ENCODE measurements around the gene RPL29. TPM values are rescaled to one million over a fixed set of nuclear protein-coding genes. Genes with fewer than 3 reads are reported as not detected.
A peak's percentile ranks its signal among the peaks of the same experiment; 100 is the strongest.

Gene RPL29
- total and polyA plus RNA-seq, 2 of the 13 experiments (the other 11 are each of a cell fraction or from before 2014, with no cell fraction given): 1,348 to 2,263 TPM

DNA sequence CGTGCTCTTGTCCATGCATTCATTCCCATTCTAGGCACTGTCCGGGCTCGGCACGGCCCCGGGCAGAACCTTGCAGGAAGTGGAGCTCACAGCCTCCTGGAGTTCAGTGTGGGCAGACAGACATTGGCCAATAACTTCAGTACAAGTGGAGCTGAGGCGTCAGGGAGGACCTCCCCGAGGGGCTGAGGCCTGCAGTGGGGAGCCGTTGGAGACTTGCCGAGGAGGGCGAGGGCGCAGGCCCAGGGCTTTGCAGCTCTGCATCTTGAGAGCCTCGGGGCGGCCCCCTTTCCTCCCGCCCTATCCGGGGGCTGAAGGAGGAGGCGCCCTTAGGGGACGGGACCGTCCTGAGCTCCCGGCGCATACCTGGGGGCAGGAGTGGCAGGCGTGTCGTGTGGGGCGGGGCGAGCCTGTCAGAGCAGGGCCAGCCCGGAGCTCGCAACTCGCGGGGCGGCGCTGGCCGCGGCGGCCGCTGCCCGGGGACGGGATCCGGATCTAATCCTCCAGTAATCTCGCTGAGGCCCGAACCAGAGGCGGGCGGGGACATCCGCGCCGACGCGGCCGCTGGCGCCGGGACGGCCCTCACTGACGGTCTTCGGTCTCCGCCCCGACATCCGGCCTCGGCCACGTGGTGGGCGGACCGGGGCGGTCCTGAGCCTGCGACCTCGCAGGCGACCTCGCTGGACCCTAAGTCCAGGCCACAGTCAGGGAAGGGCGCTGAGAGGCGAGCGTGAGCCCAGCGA, 12.7 kb downstream of the RPL29 start, which contains the start of gene ACY1 (continued):
- TF ChIP-seq ZNF18 (CRISPR knock-in tag; IDR thresholded peaks at IDR 0.05; ENCODE audit: insufficient replicate concordance): peak; percentile 15
- no peak; the same call in 1 of the 2 replicates for TF ChIP-seq AKAP8 (CRISPR knock-in tag; IDR thresholded peaks at IDR 0.05)
- peak; percentile 92 for TF ChIP-seq MLX (CRISPR knock-in tag; IDR thresholded peaks at IDR 0.05)
- TF ChIP-seq, protein P1, sequence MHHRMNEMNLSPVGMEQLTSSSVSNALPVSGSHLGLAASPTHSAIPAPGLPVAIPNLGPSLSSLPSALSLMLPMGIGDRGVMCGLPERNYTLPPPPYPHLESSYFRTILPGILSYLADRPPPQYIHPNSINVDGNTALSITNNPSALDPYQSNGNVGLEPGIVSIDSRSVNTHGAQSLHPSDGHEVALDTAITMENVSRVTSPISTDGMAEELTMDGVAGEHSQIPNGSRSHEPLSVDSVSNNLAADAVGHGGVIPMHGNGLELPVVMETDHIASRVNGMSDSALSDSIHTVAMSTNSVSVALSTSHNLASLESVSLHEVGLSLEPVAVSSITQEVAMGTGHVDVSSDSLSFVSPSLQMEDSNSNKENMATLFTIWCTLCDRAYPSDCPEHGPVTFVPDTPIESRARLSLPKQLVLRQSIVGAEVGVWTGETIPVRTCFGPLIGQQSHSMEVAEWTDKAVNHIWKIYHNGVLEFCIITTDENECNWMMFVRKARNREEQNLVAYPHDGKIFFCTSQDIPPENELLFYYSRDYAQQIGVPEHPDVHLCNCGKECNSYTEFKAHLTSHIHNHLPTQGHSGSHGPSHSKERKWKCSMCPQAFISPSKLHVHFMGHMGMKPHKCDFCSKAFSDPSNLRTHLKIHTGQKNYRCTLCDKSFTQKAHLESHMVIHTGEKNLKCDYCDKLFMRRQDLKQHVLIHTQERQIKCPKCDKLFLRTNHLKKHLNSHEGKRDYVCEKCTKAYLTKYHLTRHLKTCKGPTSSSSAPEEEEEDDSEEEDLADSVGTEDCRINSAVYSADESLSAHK (CRISPR knock-in tag; IDR thresholded peaks at IDR 0.05; ENCODE audit: borderline replicate concordance): no peak
- 0 out of 2 replicates have a peak, but pooled peaks have one; percentile 31 for TF ChIP-seq KLF11 (CRISPR knock-in tag; IDR thresholded peaks at IDR 0.05)
- TF ChIP-seq CSRNP1 (CRISPR knock-in tag; IDR thresholded peaks at IDR 0.05): peak; percentile 91; the same call in 1 of the 2 replicates
- peak; percentile 17; the same call in 1 of the 2 replicates for TF ChIP-seq ZNF724P (CRISPR knock-in tag; IDR thresholded peaks at IDR 0.05; ENCODE audit: borderline replicate concordance)
- TF ChIP-seq MEIS1 (CRISPR knock-in tag; IDR thresholded peaks at IDR 0.05; ENCODE audit: borderline replicate concordance): peak; percentile 93
- TF ChIP-seq ATF7 (IDR thresholded peaks at IDR 0.05): no peak
- TF ChIP-seq ATF7 (CRISPR knock-in tag; IDR thresholded peaks at IDR 0.05): no peak; the same call in 1 of the 2 replicates
- TF ChIP-seq ZFP41 (CRISPR knock-in tag; IDR thresholded peaks at IDR 0.05; ENCODE audit: borderline replicate concordance): 0 out of 2 replicates have a peak, but pooled peaks have one; percentile 76
- peak; percentile 38; the same call in 1 of the 2 replicates for TF ChIP-seq ZNF891 (CRISPR knock-in tag; IDR thresholded peaks at IDR 0.05)
- peak; percentile 88 for TF ChIP-seq RXRB (CRISPR knock-in tag; IDR thresholded peaks at IDR 0.05; ENCODE audit: borderline replicate concordance)
- peak; percentile 59; the same call in 1 of the 2 replicates for TF ChIP-seq ZNF878 (CRISPR knock-in tag; IDR thresholded peaks at IDR 0.05)
- peak; percentile 86; the same call in 1 of the 2 replicates for TF ChIP-seq ZNF713 (CRISPR knock-in tag; IDR thresholded peaks at IDR 0.05)
- TF ChIP-seq ZNF234 (CRISPR knock-in tag; conservative IDR thresholded peaks at IDR 0.05): no peak
- TF ChIP-seq, protein P2, sequence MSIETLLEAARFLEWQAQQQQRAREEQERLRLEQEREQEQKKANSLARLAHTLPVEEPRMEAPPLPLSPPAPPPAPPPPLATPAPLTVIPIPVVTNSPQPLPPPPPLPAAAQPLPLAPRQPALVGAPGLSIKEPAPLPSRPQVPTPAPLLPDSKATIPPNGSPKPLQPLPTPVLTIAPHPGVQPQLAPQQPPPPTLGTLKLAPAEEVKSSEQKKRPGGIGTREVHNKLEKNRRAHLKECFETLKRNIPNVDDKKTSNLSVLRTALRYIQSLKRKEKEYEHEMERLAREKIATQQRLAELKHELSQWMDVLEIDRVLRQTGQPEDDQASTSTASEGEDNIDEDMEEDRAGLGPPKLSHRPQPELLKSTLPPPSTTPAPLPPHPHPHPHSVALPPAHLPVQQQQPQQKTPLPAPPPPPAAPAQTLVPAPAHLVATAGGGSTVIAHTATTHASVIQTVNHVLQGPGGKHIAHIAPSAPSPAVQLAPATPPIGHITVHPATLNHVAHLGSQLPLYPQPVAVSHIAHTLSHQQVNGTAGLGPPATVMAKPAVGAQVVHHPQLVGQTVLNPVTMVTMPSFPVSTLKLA (IDR thresholded peaks at IDR 0.05): peak; percentile 88
- TF ChIP-seq GTF3A (CRISPR knock-in tag; conservative IDR thresholded peaks at IDR 0.05): peak; percentile 96
- TF ChIP-seq RARA (CRISPR knock-in tag; IDR thresholded peaks at IDR 0.05): peak; percentile 90
- TF ChIP-seq ZSCAN29 (CRISPR knock-in tag; conservative IDR thresholded peaks at IDR 0.05): peak; percentile 97
- TF ChIP-seq ZNF17 (CRISPR knock-in tag; IDR thresholded peaks at IDR 0.05): no peak

Data from HepG2 (cell line).